Measurements from ENCODE around the gene POMC. TPM values are rescaled to one million over a fixed set of nuclear protein-coding genes. Genes with fewer than 3 reads are reported as not detected.

Gene POMC
- total RNA-seq, 1 experiment from 2014 or later = not detected

- DNase-seq = no peak
- H3K27me3 Mint-ChIP-seq (ENCODE audit: unreplicated experiment) = peaks cover 55% of the 10 kb centered on the region
- H3K4me1 Mint-ChIP-seq (ENCODE audit: low read depth, unreplicated experiment) = no peaks in the 10 kb centered on the region
- no TSS peak for BruUV-seq (replicated peaks)
- no peak for TF ChIP-seq CTCF (IDR thresholded peaks at IDR 0.05; ENCODE audit: unreplicated experiment)
- no peak overlapping the region for H3K27ac Mint-ChIP-seq (ENCODE audit: unreplicated experiment)
- intact Hi-C loops (cut with micrococcal nuclease; ENCODE audit: unreplicated experiment) = no loop called here
- CTCF ChIA-PET = interaction anchor here (0.6 kb wide), 2 partner anchors 699 to 768 kb away, joined by 3 to 4 read pairs; no protein-coding TSS in a partner anchor
- no peaks in the 10 kb centered on the region for H3K36me3 Mint-ChIP-seq (ENCODE audit: insufficient read depth, unreplicated experiment)
- H3K9me3 Mint-ChIP-seq (ENCODE audit: low read depth, unreplicated experiment) = no peaks in the 10 kb centered on the region
- no peak overlapping the region for H3K4me3 Mint-ChIP-seq (ENCODE audit: low read depth, unreplicated experiment)
These were observed 53.0 kb downstream of the POMC start for GRCh38 chr2:25115249-25115883.

DNA sequence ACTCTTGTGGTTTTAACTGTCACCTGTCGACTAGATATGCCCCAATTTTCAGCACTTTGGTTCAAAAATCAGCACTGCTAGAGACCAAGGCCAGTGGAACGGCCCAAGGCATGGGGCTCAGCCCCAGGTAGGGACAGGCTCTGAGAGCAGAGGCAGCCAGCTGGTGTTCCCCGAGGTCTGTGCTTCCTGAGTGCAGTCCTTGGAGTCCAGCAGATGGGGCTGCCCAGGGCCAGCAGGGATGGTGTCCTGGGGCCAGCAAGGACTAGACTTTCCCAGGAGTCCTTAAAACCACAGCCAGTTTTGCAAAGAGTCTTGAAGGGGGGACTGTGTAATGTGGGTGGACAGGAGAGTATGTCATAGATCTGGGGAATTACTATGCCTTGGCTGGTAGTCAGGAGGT lies 56.3 kb downstream of the POMC start:
- Mint-ChIP-seq H3K27ac (ENCODE audit: unreplicated experiment) (no peak overlapping the region), H3K27me3 (ENCODE audit: unreplicated experiment) (peaks cover 79% of the 10 kb centered on the region), H3K4me1 (ENCODE audit: low read depth, unreplicated experiment) (no peaks in the 10 kb centered on the region), H3K36me3 (ENCODE audit: insufficient read depth, unreplicated experiment) (no peaks in the 10 kb centered on the region), H3K9me3 (ENCODE audit: low read depth, unreplicated experiment) (no peaks in the 10 kb centered on the region), H3K4me3 (ENCODE audit: low read depth, unreplicated experiment) (no peak overlapping the region)
- intact Hi-C loops (cut with micrococcal nuclease; ENCODE audit: unreplicated experiment) = no loop called here
- CTCF ChIA-PET = no interaction called here
- no TSS peak for BruUV-seq (replicated peaks)
- no peak for DNase-seq
- no peak for TF ChIP-seq CTCF (IDR thresholded peaks at IDR 0.05; ENCODE audit: unreplicated experiment)

Other genes starting within 250 kb of the POMC start
- gene ADCY3, start 248.3 kb downstream of the POMC start, total RNA-seq (2022) = 57.6 and 63.7 TPM in 2 replicates
- gene DNAJC27, start 196.6 kb downstream of the POMC start, total RNA-seq (2022) = 4.6 and 4.9 TPM in 2 replicates
- 0.10 and 0.17 TPM in 2 replicates for gene EFR3B, start 126.5 kb downstream of the POMC start, total RNA-seq (2022)
- gene DNMT3A, start 173.3 kb upstream of the POMC start, total RNA-seq (2022) = 32.8 and 35.7 TPM in 2 replicates